SK-N-SH (cell line): ENCODE data around the gene DSCAML1. TPM values are rescaled to one million over a fixed set of nuclear protein-coding genes. Genes with fewer than 3 reads are reported as not detected.

Source experiments
- CTCF ChIA-PET: fragments of 300-600, 350-600 bp; formaldehyde crosslinking; extraction: SDS; loops from one replicate; lab custom pipeline; 2021; lab: Yijun Ruan, JAX
- POLR2A ChIA-PET: fragments of 350-600 bp; sonication (Branson Sonifier 250); formaldehyde crosslinking; extraction: SDS; loops from one replicate; lab custom pipeline; 2020; ENCODE audit warnings: antibody characterized with exemption, inconsistent platforms; lab: Yijun Ruan, JAX
- DNase-seq: peaks from one replicate; pipeline ENCODE4 v3.0.0; 2012
- H2AFZ ChIP-seq: fragments of 200-600 bp; sonication (generic); 2 replicates; pipeline ENCODE4 v1.8.1; 2016; ENCODE audit warnings: antibody characterized with exemption, mild to moderate bottlenecking, low read depth
- H3F3A ChIP-seq: fragments of 200-600 bp; sonication (generic); replicated peaks from 2 replicates; pipeline ENCODE3; 2016; ENCODE audit warnings: antibody characterized with exemption, mild to moderate bottlenecking; ENCODE audit not compliant: insufficient read depth
- H3K27ac ChIP-seq, 2 experiments: fragments of 200-500 bp in 1 of 2; fragments of 200-600 bp in 1 of 2; sonication (Bioruptor generic) in 1 of 2; sonication (generic), shearing (Covaris generic) in 1 of 2; 2 replicates each; pipeline versions ENCODE4 v1.5.1 to v1.6.1; 2014 to 2016; ENCODE audit warnings: low read depth in 2 of 2, inconsistent platforms in 1 of 2, low read length in 1 of 2, mild to moderate bottlenecking in 1 of 2, mixed read lengths in 1 of 2
- H3K27me3 ChIP-seq: fragments of 200-600 bp; sonication (generic), shearing (Covaris generic); 2 replicates; pipeline ENCODE4 v1.6.1; 2016; ENCODE audit warnings: mixed run types; ENCODE audit not compliant: insufficient read depth
- H3K36me3 ChIP-seq, 2 experiments: fragments of 200-500 bp in 1 of 2; fragments of 200-600 bp in 1 of 2; sonication (Bioruptor generic) in 1 of 2; sonication (generic) in 1 of 2; replicated peaks in 1 of 2; 2 replicates each; pipeline versions ENCODE3 to v1.5.1; 2014 to 2016; ENCODE audit warnings: low read length in 1 of 2, mild to moderate bottlenecking in 1 of 2; ENCODE audit not compliant: insufficient read depth in 2 of 2, control insufficient read depth in 1 of 2
- H3K4me1 ChIP-seq, 2 experiments: fragments of 200-500 bp in 1 of 2; fragments of 200-600 bp in 1 of 2; sonication (Bioruptor generic) in 1 of 2; sonication (generic), shearing (Covaris generic) in 1 of 2; 2 replicates each; pipeline versions ENCODE4 v1.5.1 to v1.6.1; 2014 to 2016; ENCODE audit warnings: low read depth in 1 of 2, low read length in 1 of 2, mixed run types in 1 of 2; ENCODE audit not compliant: insufficient read depth in 2 of 2, control insufficient read depth in 1 of 2
- H3K4me2 ChIP-seq: fragments of 200-600 bp; sonication (generic), shearing (Covaris generic); 2 replicates; pipeline ENCODE4 v1.6.1; 2017; ENCODE audit warnings: mixed run types
- H3K4me3 ChIP-seq, 2 experiments: fragments of 200-500 bp in 1 of 2; fragments of 200-600 bp in 1 of 2; sonication (Bioruptor generic) in 1 of 2; sonication (generic), shearing (Covaris generic) in 1 of 2; 2 replicates each; pipeline versions ENCODE4 v1.5.1 to v1.8.1; 2014 to 2016; ENCODE audit warnings: low read depth in 2 of 2, inconsistent platforms in 1 of 2, low read length in 1 of 2, mild to moderate bottlenecking in 1 of 2, mixed read lengths in 1 of 2, moderate library complexity in 1 of 2
- H3K79me2 ChIP-seq: fragments of 200-600 bp; sonication (generic); 2 replicates; pipeline ENCODE4 v1.8.1; 2017; ENCODE audit warnings: mild to moderate bottlenecking; ENCODE audit not compliant: insufficient read depth
- H3K9ac ChIP-seq: fragments of 200-600 bp; sonication (generic); 2 replicates; pipeline ENCODE4 v1.6.1; 2017; ENCODE audit warnings: mixed run types
- H3K9me2 ChIP-seq: fragments of 200-600 bp; sonication (generic); 2 replicates; pipeline ENCODE4 v1.6.1; 2017; ENCODE audit warnings: mixed run types
- H3K9me3 ChIP-seq: fragments of 200-600 bp; sonication (generic); 2 replicates; pipeline ENCODE4 v1.6.1; 2017; ENCODE audit warnings: mixed run types, mild to moderate bottlenecking, moderate library complexity
- H4K20me1 ChIP-seq: fragments of 200-600 bp; sonication (generic); 2 replicates; pipeline ENCODE4 v1.6.1; 2017; ENCODE audit warnings: mild to moderate bottlenecking, mixed run types; ENCODE audit not compliant: insufficient read depth
- ELF1 ChIP-seq: IDR thresholded peaks from 2 replicates; pipeline ENCODE4 v1.4.0; 2012
- EP300 ChIP-seq, 2 experiments: IDR thresholded peaks; 2 replicates each; pipeline versions ENCODE4 v1.4.0 to v1.6.1; 2012; ENCODE audit warnings: borderline replicate concordance in 1 of 2, low read depth in 1 of 2, low read length in 1 of 2
- FOSL2 ChIP-seq: IDR thresholded peaks from 2 replicates; pipeline ENCODE4 v1.4.0; 2012; ENCODE audit warnings: low read depth, mild to moderate bottlenecking, moderate library complexity, borderline replicate concordance
- FOXM1 ChIP-seq: IDR thresholded peaks from 2 replicates; pipeline ENCODE4 v1.4.0; 2012; ENCODE audit warnings: low read depth, mild to moderate bottlenecking
- GABPA ChIP-seq: IDR thresholded peaks from 2 replicates; pipeline ENCODE4 v1.4.0; 2012; ENCODE audit warnings: low read depth, mild to moderate bottlenecking
- GATA2 ChIP-seq: sonication (generic); formaldehyde crosslinking; IDR thresholded peaks from 2 replicates; pipeline ENCODE4 v1.5.0; 2020; ENCODE audit warnings: mild to moderate bottlenecking, missing genetic modification reagents
- IRF3 ChIP-seq: fragments of 150-350 bp; IDR thresholded peaks from 2 replicates; pipeline ENCODE4 v1.6.1; 2016; ENCODE audit warnings: mild to moderate bottlenecking, low read depth, low read length
- JUND ChIP-seq: IDR thresholded peaks from 2 replicates; pipeline ENCODE4 v1.4.0; 2012
- POLR2AphosphoS5 ChIP-seq: IDR thresholded peaks from 2 replicates; pipeline ENCODE4 v1.6.1; 2012; ENCODE audit warnings: low read depth, low read length
- RAD21 ChIP-seq: IDR thresholded peaks from 2 replicates; pipeline ENCODE4 v1.6.1; 2012; ENCODE audit warnings: mild to moderate bottlenecking, low read length
- RCOR1 ChIP-seq: fragments of 150-350 bp; IDR thresholded peaks from 2 replicates; pipeline ENCODE4 v1.6.1; 2017; ENCODE audit warnings: antibody characterized with exemption, low read length
- SIN3A ChIP-seq: IDR thresholded peaks from 2 replicates; pipeline ENCODE4 v1.6.1; 2012; ENCODE audit warnings: low read depth, mild to moderate bottlenecking, low read length, moderate library complexity, borderline replicate concordance
- TAF1 ChIP-seq: IDR thresholded peaks from 2 replicates; pipeline ENCODE4 v1.6.1; 2012; ENCODE audit warnings: low read depth, mild to moderate bottlenecking, low read length, moderate library complexity, borderline replicate concordance
- TCF12 ChIP-seq: IDR thresholded peaks from 2 replicates; pipeline ENCODE4 v1.4.0; 2012
- TEAD4 ChIP-seq: IDR thresholded peaks from 2 replicates; pipeline ENCODE4 v1.4.0; 2012; ENCODE audit warnings: mild to moderate bottlenecking, borderline replicate concordance; ENCODE audit not compliant: insufficient read depth
- USF1 ChIP-seq: IDR thresholded peaks from 2 replicates; pipeline ENCODE4 v1.4.0; 2012; ENCODE audit warnings: low read depth, borderline replicate concordance
- YY1 ChIP-seq: IDR thresholded peaks from 2 replicates; pipeline ENCODE4 v1.4.0; 2012; ENCODE audit warnings: low read depth, mild to moderate bottlenecking
- WGBS: methylation state at CpG from one replicate; pipeline ENCODE4 v1.1.6; 2017; ENCODE audit warnings: low lambda C conversion rate; 5-methylcytosine and 5-hydroxymethylcytosine counted together
- polyA plus RNA-seq, 3 experiments: library from polyadenylated mRNA; depleted of rRNA; stranded (reverse); fragments of >200 nt; gene quantifications; 2 replicates each; pipeline ENCODE4 v1.2.3, GENCODE V29; 2012
- TF ChIP-seq, protein P1 (sequence below): fragments of 200-600 bp; sonication (generic); IDR thresholded peaks from 2 replicates; pipeline ENCODE4 v1.6.1; 2017; ENCODE audit warnings: antibody characterized with exemption, mild to moderate bottlenecking, moderate library complexity
- TF ChIP-seq, protein P2 (sequence below): IDR thresholded peaks from 2 replicates; pipeline ENCODE4 v1.4.0; 2012; ENCODE audit warnings: low read depth
- TF ChIP-seq, protein P3 (sequence below): IDR thresholded peaks from 2 replicates; pipeline ENCODE4 v1.6.1; 2012; ENCODE audit warnings: mild to moderate bottlenecking, low read depth, low read length, moderate library complexity

DSCAML1 gene
- polyA plus RNA-seq, 1 of the 3 experiments (the other 2 are of a cell fraction) = not detected

- H3K9ac ChIP-seq = no peak overlapping the region
- no peaks in the 10 kb centered on the region for H3K36me3 ChIP-seq
- no peaks in the 10 kb centered on the region for H3K9me3 ChIP-seq
- peaks cover 0 to 7% of the 10 kb centered on the region in 2 experiments; a peak in 1 of 4 replicates for H3K4me1 ChIP-seq
- ChIA-PET CTCF (interaction anchor here (9.6 to 16.8 kb wide), 3 partner anchors 9 to 387 kb away, joined by 172 to 449 read pairs (median 431); partner anchors contain the start of genes DSCAML1 and FXYD2), POLR2A (no interaction called here)
- no peaks in the 10 kb centered on the region for H3K9me2 ChIP-seq
- no peaks in the 10 kb centered on the region for H4K20me1 ChIP-seq
- no peaks in the 10 kb centered on the region; the same call in 1 of the 2 replicates for H3K27me3 ChIP-seq
- H3K27ac ChIP-seq = no peak overlapping the region
- H2AFZ ChIP-seq = no peak overlapping the region
- no peak for TF ChIP-seq RAD21
- no peak for TF ChIP-seq TAF1
- TF ChIP-seq ELF1 = no peak
- TF ChIP-seq POLR2AphosphoS5 = no peak
- no peak for TF ChIP-seq GATA2
- TF ChIP-seq FOSL2 = no peak
- TF ChIP-seq TEAD4 = no peak
- TF ChIP-seq JUND = no peak
- TF ChIP-seq IRF3 = no peak
- TF ChIP-seq, protein P1, sequence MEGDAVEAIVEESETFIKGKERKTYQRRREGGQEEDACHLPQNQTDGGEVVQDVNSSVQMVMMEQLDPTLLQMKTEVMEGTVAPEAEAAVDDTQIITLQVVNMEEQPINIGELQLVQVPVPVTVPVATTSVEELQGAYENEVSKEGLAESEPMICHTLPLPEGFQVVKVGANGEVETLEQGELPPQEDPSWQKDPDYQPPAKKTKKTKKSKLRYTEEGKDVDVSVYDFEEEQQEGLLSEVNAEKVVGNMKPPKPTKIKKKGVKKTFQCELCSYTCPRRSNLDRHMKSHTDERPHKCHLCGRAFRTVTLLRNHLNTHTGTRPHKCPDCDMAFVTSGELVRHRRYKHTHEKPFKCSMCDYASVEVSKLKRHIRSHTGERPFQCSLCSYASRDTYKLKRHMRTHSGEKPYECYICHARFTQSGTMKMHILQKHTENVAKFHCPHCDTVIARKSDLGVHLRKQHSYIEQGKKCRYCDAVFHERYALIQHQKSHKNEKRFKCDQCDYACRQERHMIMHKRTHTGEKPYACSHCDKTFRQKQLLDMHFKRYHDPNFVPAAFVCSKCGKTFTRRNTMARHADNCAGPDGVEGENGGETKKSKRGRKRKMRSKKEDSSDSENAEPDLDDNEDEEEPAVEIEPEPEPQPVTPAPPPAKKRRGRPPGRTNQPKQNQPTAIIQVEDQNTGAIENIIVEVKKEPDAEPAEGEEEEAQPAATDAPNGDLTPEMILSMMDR = no peak
- H3F3A ChIP-seq = no peaks in the 10 kb centered on the region
- H3K4me3 ChIP-seq = no peak overlapping the region
- DNase-seq = no peak
- no peak overlapping the region for H3K4me2 ChIP-seq
- H3K79me2 ChIP-seq = no peaks in the 10 kb centered on the region
Observed at GRCh38 chr11:117433717-117434116, 363.3 kb downstream of the DSCAML1 start.

DNA sequence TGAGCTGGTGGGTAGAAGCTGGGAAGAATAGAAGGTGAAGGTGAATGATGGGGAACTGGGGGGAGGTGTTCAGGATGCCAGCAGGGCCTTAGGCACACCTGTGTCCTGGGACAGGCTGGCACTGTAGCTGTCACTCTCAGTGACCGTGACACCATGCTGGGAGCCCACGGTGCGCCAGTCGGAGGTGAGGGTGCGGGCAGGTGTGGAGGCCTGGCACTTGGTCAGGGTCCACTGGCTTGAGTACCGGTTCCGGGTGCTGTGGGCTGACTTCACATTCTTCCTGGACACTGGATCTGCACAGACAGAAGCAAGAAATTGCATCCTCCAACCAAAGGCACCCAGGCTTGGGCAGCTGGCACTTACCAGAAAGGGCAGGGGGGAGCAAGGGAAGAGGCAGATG is 365.6 kb downstream of the DSCAML1 start:
- Histone ChIP-seq H3K9me2 (no peaks in the 10 kb centered on the region), H3K27ac (no peak overlapping the region), H3K27me3 (no peaks in the 10 kb centered on the region; the same call in 1 of the 2 replicates), H3K9ac (no peak overlapping the region), H3F3A (no peaks in the 10 kb centered on the region), H3K79me2 (no peaks in the 10 kb centered on the region), H4K20me1 (no peaks in the 10 kb centered on the region), H3K4me3 (no peak overlapping the region), H3K4me1 (peaks cover 0 to 9% of the 10 kb centered on the region in 2 experiments; a peak in 1 of 4 replicates), H3K9me3 (no peaks in the 10 kb centered on the region), H2AFZ (no peak overlapping the region), H3K4me2 (no peak overlapping the region), H3K36me3 (no peaks in the 10 kb centered on the region)
- POLR2A ChIA-PET = no interaction called here
- no peak for DNase-seq
- CTCF ChIA-PET = interaction anchor here (0.6 to 16.8 kb wide), 6 partner anchors 12 to 516 kb away, joined by 3 to 449 read pairs (median 89); partner anchors contain the start of genes DSCAML1 and FXYD2
- 70% methylated on average over 2 of the region's 7 CpGs for WGBS
- no peak for TF ChIP-seq EP300 (IDR thresholded peaks at IDR 0.05; ENCODE audit: borderline replicate concordance in 1 of 2, low read depth in 1 of 2, low read length in 1 of 2)
- no peak for TF ChIP-seq IRF3
- TF ChIP-seq, protein P2, sequence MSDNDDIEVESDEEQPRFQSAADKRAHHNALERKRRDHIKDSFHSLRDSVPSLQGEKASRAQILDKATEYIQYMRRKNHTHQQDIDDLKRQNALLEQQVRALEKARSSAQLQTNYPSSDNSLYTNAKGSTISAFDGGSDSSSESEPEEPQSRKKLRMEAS = no peak
- TF ChIP-seq FOXM1 = no peak
- TF ChIP-seq, protein P3, sequence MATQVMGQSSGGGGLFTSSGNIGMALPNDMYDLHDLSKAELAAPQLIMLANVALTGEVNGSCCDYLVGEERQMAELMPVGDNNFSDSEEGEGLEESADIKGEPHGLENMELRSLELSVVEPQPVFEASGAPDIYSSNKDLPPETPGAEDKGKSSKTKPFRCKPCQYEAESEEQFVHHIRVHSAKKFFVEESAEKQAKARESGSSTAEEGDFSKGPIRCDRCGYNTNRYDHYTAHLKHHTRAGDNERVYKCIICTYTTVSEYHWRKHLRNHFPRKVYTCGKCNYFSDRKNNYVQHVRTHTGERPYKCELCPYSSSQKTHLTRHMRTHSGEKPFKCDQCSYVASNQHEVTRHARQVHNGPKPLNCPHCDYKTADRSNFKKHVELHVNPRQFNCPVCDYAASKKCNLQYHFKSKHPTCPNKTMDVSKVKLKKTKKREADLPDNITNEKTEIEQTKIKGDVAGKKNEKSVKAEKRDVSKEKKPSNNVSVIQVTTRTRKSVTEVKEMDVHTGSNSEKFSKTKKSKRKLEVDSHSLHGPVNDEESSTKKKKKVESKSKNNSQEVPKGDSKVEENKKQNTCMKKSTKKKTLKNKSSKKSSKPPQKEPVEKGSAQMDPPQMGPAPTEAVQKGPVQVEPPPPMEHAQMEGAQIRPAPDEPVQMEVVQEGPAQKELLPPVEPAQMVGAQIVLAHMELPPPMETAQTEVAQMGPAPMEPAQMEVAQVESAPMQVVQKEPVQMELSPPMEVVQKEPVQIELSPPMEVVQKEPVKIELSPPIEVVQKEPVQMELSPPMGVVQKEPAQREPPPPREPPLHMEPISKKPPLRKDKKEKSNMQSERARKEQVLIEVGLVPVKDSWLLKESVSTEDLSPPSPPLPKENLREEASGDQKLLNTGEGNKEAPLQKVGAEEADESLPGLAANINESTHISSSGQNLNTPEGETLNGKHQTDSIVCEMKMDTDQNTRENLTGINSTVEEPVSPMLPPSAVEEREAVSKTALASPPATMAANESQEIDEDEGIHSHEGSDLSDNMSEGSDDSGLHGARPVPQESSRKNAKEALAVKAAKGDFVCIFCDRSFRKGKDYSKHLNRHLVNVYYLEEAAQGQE = no peak
- TF ChIP-seq TCF12 = no peak
- no peak for TF ChIP-seq SIN3A
- TF ChIP-seq TEAD4 = no peak
- TF ChIP-seq USF1 = no peak
- no peak for TF ChIP-seq ELF1
- TF ChIP-seq GABPA = no peak
- no peak for TF ChIP-seq POLR2AphosphoS5
- TF ChIP-seq RCOR1 = no peak
- no peak for TF ChIP-seq TAF1
- no peak for TF ChIP-seq YY1
